ENCODE data around the gene ZBTB5. TPM values are rescaled to one million over a fixed set of nuclear protein-coding genes. Genes with fewer than 3 reads are reported as not detected.

Gene ZBTB5, protein sequence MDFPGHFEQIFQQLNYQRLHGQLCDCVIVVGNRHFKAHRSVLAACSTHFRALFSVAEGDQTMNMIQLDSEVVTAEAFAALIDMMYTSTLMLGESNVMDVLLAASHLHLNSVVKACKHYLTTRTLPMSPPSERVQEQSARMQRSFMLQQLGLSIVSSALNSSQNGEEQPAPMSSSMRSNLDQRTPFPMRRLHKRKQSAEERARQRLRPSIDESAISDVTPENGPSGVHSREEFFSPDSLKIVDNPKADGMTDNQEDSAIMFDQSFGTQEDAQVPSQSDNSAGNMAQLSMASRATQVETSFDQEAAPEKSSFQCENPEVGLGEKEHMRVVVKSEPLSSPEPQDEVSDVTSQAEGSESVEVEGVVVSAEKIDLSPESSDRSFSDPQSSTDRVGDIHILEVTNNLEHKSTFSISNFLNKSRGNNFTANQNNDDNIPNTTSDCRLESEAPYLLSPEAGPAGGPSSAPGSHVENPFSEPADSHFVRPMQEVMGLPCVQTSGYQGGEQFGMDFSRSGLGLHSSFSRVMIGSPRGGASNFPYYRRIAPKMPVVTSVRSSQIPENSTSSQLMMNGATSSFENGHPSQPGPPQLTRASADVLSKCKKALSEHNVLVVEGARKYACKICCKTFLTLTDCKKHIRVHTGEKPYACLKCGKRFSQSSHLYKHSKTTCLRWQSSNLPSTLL
- total RNA-seq = 6.5 and 7.9 TPM in 2 replicates

GRCh38 chr9:37465249-37466036 lies at the start of gene ZBTB5:
Gene ZBTB5, minus strand, starts transcription at chr9:37465450. Its CDS starts 22,899 bp downstream, at chr9:37442551.

GRCh38 chr9:37485389-37486255 lies 20.4 kb upstream of the ZBTB5 start, which contains the start of gene POLR1E:
Gene POLR1E, plus strand, starts transcription at chr9:37485948. Its CDS starts 100 bp downstream, at chr9:37486048.

DNA sequence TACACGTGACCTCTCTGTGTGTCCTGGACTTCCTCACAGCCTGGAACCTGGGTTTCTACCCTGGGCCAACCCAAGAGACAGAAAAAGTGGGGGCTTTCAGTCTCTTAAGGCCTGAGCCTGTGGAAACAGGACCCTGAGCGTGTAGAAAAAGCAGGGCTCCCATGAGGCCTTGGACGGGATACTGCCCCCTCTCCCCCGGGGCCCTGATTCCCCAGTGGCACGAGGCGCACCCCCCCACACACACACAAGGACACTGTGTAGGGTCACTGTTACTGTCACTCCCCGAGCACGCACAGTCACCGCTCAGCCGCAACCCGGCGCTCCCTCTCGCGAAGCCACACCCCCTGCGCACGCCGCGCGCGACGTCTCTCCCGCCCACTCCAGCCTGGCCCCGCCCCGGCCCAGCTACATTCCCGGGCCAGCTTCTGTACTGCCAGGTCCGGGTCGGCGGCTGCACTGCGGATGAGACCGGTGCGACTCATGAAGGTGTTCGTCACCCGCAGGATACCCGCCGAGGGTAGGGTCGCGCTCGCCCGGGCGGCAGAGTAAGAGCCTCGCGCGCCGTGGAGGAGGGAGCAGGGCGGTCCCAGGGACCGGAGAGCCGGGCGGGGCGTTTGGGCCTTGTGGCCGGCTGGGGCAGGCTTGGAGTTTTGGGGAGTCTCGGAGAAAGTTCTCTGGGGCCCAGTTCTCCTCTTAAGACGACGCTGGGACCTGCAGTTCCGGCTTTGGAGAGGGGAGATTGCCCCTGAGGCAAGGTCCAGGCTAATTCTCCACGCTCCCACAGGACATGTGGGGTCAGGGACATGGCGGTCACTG lies 42.8 kb downstream of the ZBTB5 start, which contains the start of gene GRHPR:
GRHPR (plus strand) TSS at position 408 of the 816 bp plus-strand sequence; CDS start at position 463, 55 bp downstream.

Other genes with a start within 250 kb of the ZBTB5 start
- gene GRHPR, start 42.8 kb downstream of the ZBTB5 start, total RNA-seq = 119 and 159 TPM in 2 replicates
- gene POLR1E, start 20.5 kb upstream of the ZBTB5 start, total RNA-seq = 43.2 and 55.8 TPM in 2 replicates
- gene FBXO10, start 110.9 kb upstream of the ZBTB5 start, total RNA-seq = 15.5 and 29.4 TPM in 2 replicates
- gene TOMM5, start 127.1 kb upstream of the ZBTB5 start, total RNA-seq = 117 and 145 TPM in 2 replicates
- gene FRMPD1, start 185.5 kb upstream of the ZBTB5 start, total RNA-seq = under 0.01 TPM in 1 of 2 replicates, not detected in the other